Liver (tissue), 3 donors: ENCODE data around the gene IL21R.

Source experiments
- ATF3 ChIP-seq: IDR thresholded peaks from 2 replicates; pipeline ENCODE4 v1.6.1; 2016; ENCODE audit warnings: antibody characterized with exemption
- CTCF ChIP-seq: fragments of 150-350 bp; IDR thresholded peaks from 2 replicates; pipeline ENCODE4 v1.5.1; 2017; ENCODE audit warnings: improper control_type of control experiment, low read depth, low read length; ENCODE audit not compliant: missing input control
- EGR1 ChIP-seq, 2 donors: IDR thresholded peaks; 2 replicates each; pipeline ENCODE4 v1.6.1; 2016 to 2018; ENCODE audit warnings: antibody characterized with exemption in 2 of 2, low read depth in 2 of 2
- FOXA1 ChIP-seq: IDR thresholded peaks from 2 replicates; pipeline ENCODE4 v1.6.1; 2016; ENCODE audit warnings: antibody characterized with exemption
- GABPA ChIP-seq, 2 donors: IDR thresholded peaks in 1 of 2; conservative IDR thresholded peaks in 1 of 2; 2 replicates each; pipeline ENCODE4 v1.6.1; 2016; ENCODE audit warnings: antibody characterized with exemption in 2 of 2, mild to moderate bottlenecking in 1 of 2, moderate library complexity in 1 of 2
- JUND ChIP-seq, 2 donors: IDR thresholded peaks; 2 replicates each; pipeline ENCODE4 v1.6.1; 2016; ENCODE audit warnings: antibody characterized with exemption in 2 of 2
- MAX ChIP-seq: IDR thresholded peaks from 2 replicates; pipeline ENCODE4 v1.6.1; 2016; ENCODE audit warnings: antibody characterized with exemption
- REST ChIP-seq: IDR thresholded peaks from 2 replicates; pipeline ENCODE4 v1.6.1; 2016; ENCODE audit warnings: antibody characterized with exemption, mild to moderate bottlenecking
- RXRA ChIP-seq, 2 donors: IDR thresholded peaks; 2 replicates each; pipeline ENCODE4 v1.6.1; 2017 to 2018; ENCODE audit warnings: antibody characterized with exemption in 2 of 2, mild to moderate bottlenecking in 1 of 2
- TAF1 ChIP-seq: conservative IDR thresholded peaks from 2 replicates; pipeline ENCODE4 v1.6.1; 2016; ENCODE audit warnings: antibody characterized with exemption, mild to moderate bottlenecking
- YY1 ChIP-seq: IDR thresholded peaks from 2 replicates; pipeline ENCODE4 v1.6.1; 2016; ENCODE audit warnings: antibody characterized with exemption, mild to moderate bottlenecking
- ZBTB33 ChIP-seq: IDR thresholded peaks from 2 replicates; pipeline ENCODE4 v1.6.1; 2016; ENCODE audit warnings: antibody characterized with exemption
- donor health status: healthy.
- donor health status: healthy.

- TF ChIP-seq CTCF (no peak), REST (no peak), JUND (IDR thresholded peaks at IDR 0.05) (no peak), FOXA1 (no peak), MAX (no peak), GABPA (IDR thresholded peaks at IDR 0.05 in 1 of 2, conservative IDR thresholded peaks at IDR 0.05 in 1 of 2) (no peak), YY1 (no peak), ATF3 (no peak), TAF1 (no peak), EGR1 (IDR thresholded peaks at IDR 0.05; ENCODE audit: low read depth in 2 of 2) (no peak), RXRA (IDR thresholded peaks at IDR 0.05) (no peak), ZBTB33 (no peak)
Observed at GRCh38 chr16:27446721-27447120, 44.7 kb downstream of the IL21R start.
